NCI-H2196 (cell line): Measurements from ENCODE around the gene NPRL2.

Source experiments
- DNase-seq: peaks from one replicate; lab custom pipeline; 2025; ENCODE audit not compliant: unreplicated experiment; lab: John Stamatoyannopoulos, UW

NPRL2 gene

DNA sequence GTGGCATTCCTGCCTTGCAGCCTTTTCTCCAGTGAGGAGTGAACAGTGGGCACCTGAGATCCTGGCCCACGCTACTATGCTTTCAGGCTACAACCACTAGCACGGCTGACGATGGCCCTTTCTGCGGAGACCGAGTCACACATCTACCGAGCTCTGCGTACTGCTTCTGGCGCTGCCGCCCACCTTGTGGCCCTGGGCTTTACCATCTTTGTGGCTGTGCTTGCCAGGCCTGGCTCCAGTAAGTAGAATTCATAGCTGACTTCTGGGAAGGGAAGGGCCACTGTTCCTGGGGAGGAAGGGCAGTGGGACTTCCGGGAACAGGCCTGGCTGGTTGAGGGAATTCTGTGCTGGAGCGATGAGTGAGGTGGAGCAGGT, 735 bp upstream of the NPRL2 start:
- no peak for DNase-seq

DNA sequence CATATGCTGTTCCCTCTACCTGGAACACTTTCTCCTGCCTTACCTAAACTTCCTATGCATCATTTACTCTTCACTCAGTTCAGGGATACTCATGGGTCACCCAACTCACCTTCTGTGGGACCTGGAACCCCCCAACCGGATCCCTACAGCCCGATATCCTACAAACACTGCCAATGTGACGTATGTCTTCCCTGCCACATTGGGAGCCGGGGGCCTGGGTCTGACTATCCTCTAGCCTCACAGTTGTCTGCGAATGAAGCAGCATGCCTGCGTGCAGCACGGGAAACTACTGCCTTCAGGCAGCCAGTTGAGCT, 405 bp downstream of the NPRL2 start:
- no peak for DNase-seq

DNA sequence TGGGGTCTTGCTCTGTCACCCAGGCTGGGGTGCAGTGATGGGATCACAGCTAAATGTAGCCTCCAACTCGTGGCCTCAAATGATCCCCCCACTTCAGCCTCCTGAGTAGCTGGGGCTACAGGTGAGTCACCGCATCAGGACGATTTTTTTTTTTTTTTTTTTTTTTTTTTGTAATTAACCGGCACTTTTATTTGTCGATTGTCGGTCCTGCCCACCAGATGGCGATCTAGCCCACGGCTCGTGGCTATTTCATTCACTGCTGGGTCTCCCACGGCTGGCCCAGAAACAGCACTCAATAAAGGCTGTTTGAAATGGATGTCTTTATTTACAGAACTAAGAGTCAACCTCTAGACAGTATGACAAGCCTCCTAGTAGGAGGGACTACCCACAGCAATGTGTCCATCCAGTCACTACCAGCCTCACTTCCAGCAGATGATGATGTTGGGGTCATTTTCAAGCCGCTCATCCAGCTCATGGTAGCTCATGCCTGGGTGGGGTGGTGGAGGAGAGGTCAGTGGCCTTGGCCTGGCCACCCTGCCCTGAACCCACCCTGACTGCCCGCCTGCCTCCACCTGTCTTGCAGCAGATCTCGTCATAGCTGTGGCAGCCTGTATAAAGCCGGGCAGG, 3.3 kb downstream of the NPRL2 start:
- DNase-seq, result peak; percentile 53

GRCh38 chr3:50345586-50346234, 4.9 kb downstream of the NPRL2 start, which contains the start of gene ZMYND10:
TSS of gene ZMYND10 (minus strand) at chr3:50345732. CDS start at chr3:50345579, 153 bp downstream.
- peak; percentile 40 for DNase-seq

DNA sequence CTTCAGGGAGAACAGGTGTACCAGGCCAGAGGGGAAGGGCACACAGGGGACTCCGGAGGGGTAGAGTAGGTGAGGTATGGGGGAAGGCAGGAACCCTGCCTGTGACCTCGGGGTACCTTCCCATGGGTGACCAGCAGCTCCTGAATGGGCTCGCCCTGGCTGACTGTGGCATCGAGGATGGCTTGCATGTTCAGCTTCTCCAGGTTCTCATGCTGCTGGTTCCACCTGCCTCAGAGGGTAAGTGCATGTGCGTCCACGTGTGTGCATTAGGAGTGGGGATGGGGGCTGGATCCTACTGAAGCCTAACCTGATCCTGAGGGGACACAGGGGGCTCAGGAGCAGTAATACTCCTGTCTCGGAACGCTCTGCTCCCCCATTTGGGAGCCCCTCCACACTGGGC, 5.6 kb downstream of the NPRL2 start:
- DNase-seq, result no peak

DNA sequence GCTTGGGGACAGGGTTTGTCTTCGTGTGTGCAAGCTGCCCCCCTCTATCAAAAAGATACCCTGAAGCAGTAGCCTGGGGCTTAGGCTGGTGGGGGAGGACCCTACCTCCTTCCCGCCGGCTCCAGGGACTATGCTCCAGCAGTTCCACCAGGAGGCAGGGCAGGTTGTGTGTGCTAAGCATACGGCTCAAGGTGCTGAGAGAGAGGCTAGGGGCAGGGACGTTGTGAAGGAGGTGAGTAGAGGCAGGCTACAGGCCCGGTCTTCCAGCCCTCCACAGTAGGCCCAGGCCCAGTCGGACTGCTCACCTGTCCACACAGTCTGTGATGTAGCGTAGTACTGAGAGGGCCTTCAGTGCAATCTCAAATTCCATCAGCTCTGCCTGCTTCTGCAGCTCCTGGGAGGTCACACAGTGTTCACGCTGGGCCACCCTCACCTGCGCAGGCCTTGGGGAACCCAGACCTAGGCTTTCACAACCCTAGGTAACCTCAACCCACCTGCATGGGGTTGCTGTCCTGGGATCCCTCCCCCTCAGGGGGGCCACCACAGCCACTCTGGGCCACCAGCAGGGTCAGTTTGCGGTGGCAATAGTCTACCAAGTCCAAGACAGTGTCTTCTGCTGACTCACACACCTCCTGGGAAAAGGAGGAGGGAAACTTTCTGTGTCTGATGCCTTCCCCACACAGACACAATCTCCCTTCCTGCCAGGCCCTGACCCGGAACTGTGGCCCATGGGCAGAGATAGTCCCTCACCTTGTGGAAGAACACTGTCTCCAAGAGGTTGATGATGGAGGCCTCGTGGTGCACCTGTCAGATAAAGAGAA, 7.6 kb downstream of the NPRL2 start:
- DNase-seq, result no peak

GRCh38 chr3:50341996-50342650, 8.5 kb downstream of the NPRL2 start:
- no peak for DNase-seq

GRCh38 chr3:50341537-50341936, 9.0 kb downstream of the NPRL2 start:
- DNase-seq, result no peak

DNA sequence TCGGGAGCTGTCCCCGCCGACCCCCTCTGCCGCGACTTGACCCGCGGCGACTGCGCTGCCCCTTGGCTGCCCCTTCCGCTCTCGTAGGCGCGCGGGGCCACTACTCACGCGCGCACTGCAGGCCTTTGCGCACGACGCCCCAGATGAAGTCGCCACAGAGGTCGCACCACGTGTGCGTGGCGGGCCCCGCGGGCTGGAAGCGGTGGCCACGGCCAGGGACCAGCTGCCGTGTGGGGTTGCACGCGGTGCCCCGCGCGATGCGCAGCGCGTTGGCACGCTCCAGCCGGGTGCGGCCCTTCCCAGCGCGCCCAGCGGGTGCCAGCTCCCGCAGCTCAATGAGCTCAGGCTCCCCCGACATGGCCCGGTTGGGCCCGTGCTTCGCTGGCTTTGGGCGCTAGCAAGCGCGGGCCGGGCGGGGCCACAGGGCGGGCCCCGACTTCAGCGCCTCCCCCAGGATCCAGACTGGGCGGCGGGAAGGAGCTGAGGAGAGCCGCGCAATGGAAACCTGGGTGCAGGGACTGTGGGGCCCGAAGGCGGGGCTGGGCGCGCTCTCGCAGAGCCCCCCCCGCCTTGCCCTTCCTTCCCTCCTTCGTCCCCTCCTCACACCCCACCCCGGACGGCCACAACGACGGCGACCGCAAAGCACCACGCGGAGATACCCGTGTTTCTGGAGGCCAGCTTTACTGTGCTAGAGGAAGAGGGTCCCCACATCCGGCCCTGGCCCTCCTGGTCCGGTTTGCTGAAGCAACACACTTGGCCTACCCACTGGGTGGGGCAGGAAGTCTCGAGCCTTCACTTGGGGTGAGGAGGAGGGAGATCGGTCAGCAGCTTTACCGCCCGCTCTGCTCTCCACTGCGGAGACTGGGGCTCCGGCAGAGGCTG, 9.9 kb downstream of the NPRL2 start, which contains the start of gene RASSF1:
Gene RASSF1 (minus strand): TSS at position 389 of the 882 bp plus-strand sequence. CDS start 31 bp downstream, at position 358.
- no peak for DNase-seq

DNA sequence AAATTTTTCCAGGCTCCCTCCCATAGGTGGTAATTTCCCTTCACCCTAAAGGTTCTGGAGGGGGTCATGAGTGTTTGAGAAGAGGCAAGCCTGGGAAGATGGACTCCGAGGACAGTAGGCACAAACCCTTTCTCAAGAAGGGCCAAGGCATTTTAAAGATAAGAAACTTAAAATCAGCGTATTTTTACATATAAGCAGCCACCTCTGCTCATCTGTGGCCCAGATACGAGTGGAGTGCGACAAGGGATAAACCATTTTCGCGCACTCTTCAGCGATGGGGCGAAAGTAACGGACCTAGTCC, 10.5 kb downstream of the NPRL2 start:
- DNase-seq, result no peak

DNA sequence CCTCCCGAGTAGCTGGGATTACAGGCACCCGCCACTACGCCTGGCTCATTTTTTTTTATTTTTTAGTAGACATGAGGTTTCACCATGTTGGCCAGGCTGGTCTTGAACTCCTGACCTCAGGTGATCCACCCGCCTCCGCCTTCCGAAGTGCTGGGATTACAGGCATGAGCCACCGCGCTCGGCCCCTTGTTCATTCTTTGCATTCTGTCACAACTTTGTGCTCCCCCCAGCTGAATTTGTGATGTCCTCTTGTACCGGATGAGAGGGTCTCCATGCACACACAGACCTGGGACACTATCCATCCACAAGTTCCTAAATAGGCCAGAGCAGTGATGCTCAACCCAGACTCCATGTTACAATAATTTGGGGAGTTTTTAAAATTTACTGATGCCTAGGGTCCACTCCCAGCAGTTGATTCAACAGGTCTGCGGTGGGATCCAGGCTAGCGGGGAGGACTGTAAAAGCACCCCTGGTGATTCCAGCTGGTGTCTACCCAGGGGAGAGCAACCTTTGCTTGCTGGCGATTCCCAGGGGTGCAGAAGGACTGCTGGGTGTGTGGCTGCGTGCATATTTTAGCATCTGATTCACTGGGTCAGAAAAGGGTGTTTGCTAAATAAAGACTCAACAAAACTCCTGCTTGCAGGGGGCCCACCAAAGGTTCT, 11.0 kb downstream of the NPRL2 start:
- DNase-seq, result no peak

DNA sequence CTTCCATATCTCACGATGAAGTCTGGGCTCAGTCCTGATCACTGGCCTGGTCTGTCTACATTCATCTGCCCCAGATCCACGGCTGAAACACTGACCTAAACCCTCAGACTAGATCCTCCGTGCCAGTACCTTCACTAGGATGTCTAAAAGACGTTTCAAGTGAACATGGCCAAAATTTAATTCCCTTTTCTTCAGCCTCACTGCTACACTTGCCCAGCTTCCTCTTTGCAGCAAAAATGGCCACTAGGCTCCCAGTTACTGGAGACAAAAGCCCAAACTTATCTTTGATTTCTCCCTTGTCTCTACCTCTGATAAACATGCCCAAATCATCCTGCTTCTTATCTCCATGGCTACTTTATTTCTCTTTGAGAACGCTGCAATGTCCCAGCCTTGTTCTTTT, 11.6 kb downstream of the NPRL2 start:
- no peak for DNase-seq

DNA sequence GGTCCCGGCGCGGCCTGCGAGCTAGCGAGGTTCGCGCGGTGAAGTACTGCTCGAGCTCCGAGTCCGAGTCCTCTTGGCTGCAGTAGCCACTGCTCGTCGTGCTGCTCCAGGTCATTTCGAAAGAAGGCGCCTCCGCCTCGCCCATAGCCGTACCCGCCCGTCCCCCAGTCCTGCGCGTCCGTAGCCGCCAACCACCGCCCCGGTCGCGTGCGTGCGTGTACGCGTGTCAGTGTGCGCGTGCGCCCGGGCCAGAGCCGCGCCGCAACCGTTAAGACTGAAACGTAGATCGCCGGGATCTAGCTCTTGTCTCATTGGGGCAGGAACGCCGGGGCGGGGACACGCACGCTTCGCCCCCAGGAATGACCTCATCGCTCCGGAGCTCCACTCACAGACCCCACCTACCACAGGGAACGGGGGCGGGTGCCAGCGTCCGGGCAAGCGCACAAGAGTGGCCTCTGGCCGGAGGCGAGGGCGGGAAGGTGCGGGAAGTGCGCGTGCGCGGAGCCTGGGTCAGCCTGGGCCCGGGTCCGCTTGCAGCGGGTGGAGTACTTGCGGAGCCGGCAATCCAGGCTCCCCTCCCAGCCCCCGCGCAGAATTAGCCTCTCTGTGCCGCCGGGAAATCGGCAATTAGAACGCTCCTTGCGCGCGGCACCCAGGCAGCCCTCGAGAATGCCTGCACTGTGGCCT, 13.3 kb downstream of the NPRL2 start:
- DNase-seq, result peak; percentile 90

- DNase-seq, result no peak
These were observed 14.0 kb downstream of the NPRL2 start for GRCh38 chr3:50336452-50337174.

DNA sequence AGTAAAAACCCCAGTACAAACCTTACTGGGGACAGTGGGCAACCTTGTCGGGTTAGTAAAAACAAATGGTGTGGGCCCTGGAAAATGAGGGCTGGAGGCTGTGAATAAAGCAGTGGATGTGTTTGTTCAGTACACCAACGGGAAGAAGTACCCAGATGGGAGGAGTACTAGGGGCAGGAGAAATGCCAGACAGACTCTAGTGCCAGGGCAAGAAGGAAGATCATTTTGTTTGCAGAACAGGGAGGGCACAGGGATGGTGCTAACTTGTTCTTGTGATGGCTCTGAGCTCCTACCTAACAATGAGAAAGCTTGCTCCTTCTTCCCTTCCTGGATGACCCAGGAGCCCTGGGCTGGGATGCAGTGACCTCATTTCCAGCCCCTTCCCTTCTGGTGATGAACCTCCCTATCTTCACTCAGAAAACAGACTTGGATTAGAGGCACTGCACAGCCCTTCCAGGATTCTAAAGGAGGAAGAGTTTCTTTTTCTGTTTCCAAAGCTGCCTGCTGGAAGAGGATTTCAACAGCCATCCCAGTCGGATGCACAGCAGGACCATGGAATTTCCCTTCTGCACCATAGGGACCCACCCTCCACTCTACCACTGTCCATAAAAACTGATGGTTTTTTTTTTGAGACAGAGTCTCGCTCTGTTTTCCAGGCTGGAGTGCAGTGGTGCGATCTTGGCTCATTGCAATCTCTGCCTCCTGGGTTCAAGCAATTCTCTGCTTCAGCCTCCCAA, 16.1 kb downstream of the NPRL2 start:
- no peak for DNase-seq

DNA sequence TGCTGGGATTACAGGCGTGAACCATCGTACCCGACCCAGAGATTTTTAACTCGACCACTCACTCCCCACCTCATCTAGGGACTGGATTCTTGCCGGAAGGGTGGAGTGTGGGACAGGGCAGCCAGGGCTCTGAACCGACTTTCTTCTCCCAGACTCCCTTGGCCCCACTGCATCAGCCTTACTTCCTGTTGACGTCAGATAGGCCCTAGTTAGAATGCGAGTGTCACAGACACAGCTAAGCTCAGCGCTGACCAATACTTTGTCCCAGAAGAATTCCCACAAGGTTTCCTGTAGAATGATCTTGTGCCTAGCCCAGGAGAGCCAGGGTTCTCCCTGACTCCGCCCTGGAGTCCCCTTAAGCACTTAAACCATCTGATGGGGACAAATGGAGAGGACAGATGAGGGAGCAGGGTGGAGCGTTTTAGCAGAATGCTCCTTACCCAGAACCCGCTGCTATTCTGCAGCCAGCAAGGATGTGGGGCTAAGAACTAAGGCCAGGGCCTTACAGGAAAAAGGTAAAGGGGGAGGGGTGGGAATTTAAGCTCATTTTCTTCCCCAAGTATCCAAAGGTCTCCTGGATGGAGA, 16.7 kb downstream of the NPRL2 start:
- no peak for DNase-seq

- no peak for DNase-seq
These were observed 19.1 kb downstream of the NPRL2 start for GRCh38 chr3:50331364-50331907.

DNA sequence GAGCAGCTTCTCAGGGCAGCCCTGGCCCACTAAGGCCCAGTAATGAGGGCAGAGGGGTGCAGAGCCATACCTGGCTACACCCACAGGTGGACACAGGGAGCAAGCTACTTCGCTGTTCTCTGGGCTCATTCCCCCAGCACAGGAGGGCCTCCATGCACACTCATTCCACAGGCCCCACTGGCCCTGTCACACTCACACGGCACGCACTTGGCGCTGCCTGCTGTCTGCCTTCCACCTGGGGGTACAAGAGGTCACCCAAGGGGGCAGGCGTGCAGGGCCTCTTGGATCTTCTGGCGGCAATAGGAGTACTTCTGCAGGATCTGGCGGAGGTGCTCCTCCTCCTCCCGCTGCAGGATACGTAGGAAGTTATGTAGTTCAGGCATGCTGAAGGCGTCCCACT, 20.2 kb downstream of the NPRL2 start:
- DNase-seq, result no peak
